Measurements from ENCODE around the gene ZBED5.

Gene ZBED5

GRCh38 chr11:10857709-10858438, at the start of gene ZBED5:
Gene ZBED5 (minus strand): TSS chr11:10858053. CDS start chr11:10854945, 3,108 bp downstream.
- H3K27ac ChIP-seq, result peak within 1 kb of the TSS; percentile 98
- TF ChIP-seq ZFX (IDR thresholded peaks at IDR 0.05) (no peak), CTCF (conservative IDR thresholded peaks at IDR 0.05) (no peak)

- TF ChIP-seq ZFX (IDR thresholded peaks at IDR 0.05) (no peak), CTCF (conservative IDR thresholded peaks at IDR 0.05) (no peak)
- no peak overlapping the region for H3K27ac ChIP-seq
These were observed 48.7 kb upstream of the ZBED5 start for GRCh38 chr11:10906521-10906920.

GRCh38 chr11:10902301-10903063, 44.6 kb upstream of the ZBED5 start:
- TF ChIP-seq CTCF (conservative IDR thresholded peaks at IDR 0.05) (no peak), ZFX (IDR thresholded peaks at IDR 0.05) (no peak)
- peak overlapping the region; percentile 39 for H3K27ac ChIP-seq

- no peak for TF ChIP-seq CTCF (conservative IDR thresholded peaks at IDR 0.05)
- TF ChIP-seq ZFX (IDR thresholded peaks at IDR 0.05), result no peak
- H3K27ac ChIP-seq, result peak overlapping the region; percentile 84
These were observed 43.0 kb upstream of the ZBED5 start for GRCh38 chr11:10900681-10901415.

- peak overlapping the region; percentile 84 for H3K27ac ChIP-seq
- TF ChIP-seq CTCF (conservative IDR thresholded peaks at IDR 0.05) (no peak), ZFX (IDR thresholded peaks at IDR 0.05) (no peak)
These were observed 41.4 kb upstream of the ZBED5 start for GRCh38 chr11:10899121-10899830.

- no peak for TF ChIP-seq CTCF (conservative IDR thresholded peaks at IDR 0.05)
- TF ChIP-seq ZFX (IDR thresholded peaks at IDR 0.05), result no peak
- peak overlapping the region; percentile 84 for H3K27ac ChIP-seq
These were observed 40.8 kb upstream of the ZBED5 start for GRCh38 chr11:10898763-10899025.

Data from C4-2B (cell line).